Stimulated activated CD8-positive, alpha-beta memory T cell treated with anti-CD3 and anti-CD28 coated beads, Interleukin-15, amount 100 ng/mL, for 4 hours (primary cell): Measurements from ENCODE around the gene TIAM2.
"Not testable (repeated sequence)": the region's sequence is repeated elsewhere in the genome, so short reads cannot be mapped to it uniquely, and the experiment has no call there.

Experiments used
- DNase-seq, 2 donors: peaks; one replicate each; pipeline ENCODE4 v3.0.0-alpha.2; 2020; ENCODE audit warnings: low read depth in 2 of 2

TIAM2 gene

GRCh38 chr6:154989448-154989847 lies 5.7 kb upstream of the TIAM2 start:
- DNase-seq: no peak

- no peak for DNase-seq
Measured at GRCh38 chr6:154991207-154991606, 3.9 kb upstream of the TIAM2 start.

- no peak for DNase-seq
Measured at GRCh38 chr6:154993026-154993425, 2.1 kb upstream of the TIAM2 start.

GRCh38 chr6:154993710-154994109 lies 1.4 kb upstream of the TIAM2 start:
- no peak for DNase-seq

GRCh38 chr6:154994836-154995253 lies 270 bp upstream of the TIAM2 start:
- DNase-seq: no peak

GRCh38 chr6:154996016-154996590 lies 988 bp downstream of the TIAM2 start:
- no peak for DNase-seq

- DNase-seq: no peak
Measured at GRCh38 chr6:154996841-154997311, 1.8 kb downstream of the TIAM2 start.

- DNase-seq: no peak
Measured at GRCh38 chr6:154998855-154999254, 3.7 kb downstream of the TIAM2 start.

GRCh38 chr6:155001482-155001881 lies 6.4 kb downstream of the TIAM2 start:
- DNase-seq: no peak

GRCh38 chr6:155001934-155002333 lies 6.8 kb downstream of the TIAM2 start:
- no peak for DNase-seq

- no peak for DNase-seq
Measured at GRCh38 chr6:155003476-155003875, 8.4 kb downstream of the TIAM2 start.

GRCh38 chr6:155004017-155004416 lies 8.9 kb downstream of the TIAM2 start:
- no peak for DNase-seq

GRCh38 chr6:155004576-155005372 lies 9.7 kb downstream of the TIAM2 start:
- DNase-seq: no peak

- DNase-seq: no peak
Measured at GRCh38 chr6:155008625-155009024, 13.5 kb downstream of the TIAM2 start.

- DNase-seq: no peak
Measured at GRCh38 chr6:155010940-155011339, 15.8 kb downstream of the TIAM2 start.

- DNase-seq: no peak
Measured at GRCh38 chr6:155011809-155012291, 16.7 kb downstream of the TIAM2 start.

- no peak for DNase-seq
Measured at GRCh38 chr6:155013457-155013876, 18.4 kb downstream of the TIAM2 start.

- no peak for DNase-seq
Measured at GRCh38 chr6:155014137-155014536, 19.0 kb downstream of the TIAM2 start.

- DNase-seq: no peak
Measured at GRCh38 chr6:155014670-155015300, 19.7 kb downstream of the TIAM2 start.

- not testable (repeated sequence) for DNase-seq
Measured at GRCh38 chr6:155018415-155018814, 23.3 kb downstream of the TIAM2 start.

GRCh38 chr6:155021680-155022079 lies 26.6 kb downstream of the TIAM2 start:
- DNase-seq: no peak

GRCh38 chr6:155022721-155023120 lies 27.6 kb downstream of the TIAM2 start:
- no peak for DNase-seq

GRCh38 chr6:155023717-155024116 lies 28.6 kb downstream of the TIAM2 start:
- no peak for DNase-seq
